K562 (cell line): ENCODE data around the gene MGAT5. TPM values are rescaled to one million over a fixed set of nuclear protein-coding genes. Genes with fewer than 3 reads are reported as not detected.

Experiments
- ATAC-seq: fragments of 200-7000 bp; cut with Tn5 transposase; 3 replicates; pipeline ENCODE4 v1.9.1; 2020; ENCODE audit warnings: moderate library complexity
- Bru-seq: library from RNA; stranded (reverse); fragments of 400-500 nt; gene quantifications from one replicate; lab custom pipeline; 2021; lab: Mats Ljungman, UMichigan
- BruChase-seq, 2 experiments: library from RNA; stranded (reverse); fragments of 400-500 nt; gene quantifications; one replicate each; lab custom pipeline; 2021; lab: Mats Ljungman, UMichigan
- BruUV-seq: library from RNA; stranded (reverse); fragments of 400-500 nt; replicated peaks from 2 replicates; lab custom pipeline; 2021; lab: Mats Ljungman, UMichigan
- CTCF ChIA-PET: fragments of 300-600 bp; formaldehyde crosslinking; extraction: SDS; loops from one replicate; lab custom pipeline; 2021; ENCODE audit warnings: low intra/inter-chr PET ratio; lab: Yijun Ruan, JAX
- POLR2A ChIA-PET: fragments of 300-600, 350-650 bp; sonication (Branson Sonifier 250); formaldehyde crosslinking; extraction: SDS; loops from one replicate; lab custom pipeline; 2021; ENCODE audit warnings: antibody characterized with exemption, inconsistent platforms; lab: Yijun Ruan, JAX
- DNase-seq, 4 experiments: peaks; one replicate each; pipeline versions ENCODE4 v3.0.0 to v3.0.0-alpha.2; 2011 to 2018; ENCODE audit warnings: low spot score in 3 of 4, mixed read lengths in 3 of 4; ENCODE audit errors: extremely low read depth in 1 of 4
- FAIRE-seq: peaks from 2 replicates; lab custom pipeline; 2011; peaks lifted over from hg19 to GRCh38; lab: Jason Lieb, UNC
- H2AFZ ChIP-seq: 2 replicates; pipeline ENCODE4 v1.6.0; 2011; ENCODE audit warnings: low read depth, low read length, control low read depth, inconsistent platforms
- H3K27ac ChIP-seq: fragments of 200-600 bp; 3 replicates; pipeline ENCODE4 v1.8.0; 2011; ENCODE audit warnings: low read depth, mild to moderate bottlenecking, control low read depth, inconsistent platforms, low read length, moderate library complexity, mixed read lengths; ENCODE audit errors: extremely low read depth
- H3K27me3 ChIP-seq, 2 experiments: fragments of 300-600 bp in 1 of 2; 2 replicates in 1 of 2; 3 replicates in 1 of 2; pipeline versions ENCODE4 v1.6.0 to v1.8.0; 2011; ENCODE audit warnings: inconsistent platforms in 2 of 2, low read length in 2 of 2, mild to moderate bottlenecking in 1 of 2, mixed read lengths in 1 of 2, moderate library complexity in 1 of 2; ENCODE audit not compliant: control insufficient read depth in 2 of 2, insufficient read depth in 2 of 2
- H3K36me3 ChIP-seq: fragments of 300-600 bp; 3 replicates; pipeline ENCODE4 v1.8.0; 2011; ENCODE audit warnings: mild to moderate bottlenecking, low read length, inconsistent platforms; ENCODE audit not compliant: control insufficient read depth, insufficient read depth
- H3K4me1 ChIP-seq, 2 experiments: fragments of 200-600 bp in 1 of 2; replicated peaks in 1 of 2; 2 replicates in 1 of 2; 3 replicates in 1 of 2; pipeline versions ENCODE4 v1.5.1 to v1.8.0; 2011; ENCODE audit warnings: inconsistent platforms in 2 of 2, low read length in 2 of 2, mild to moderate bottlenecking in 1 of 2, mixed read lengths in 1 of 2, moderate library complexity in 1 of 2; ENCODE audit not compliant: control insufficient read depth in 2 of 2, insufficient read depth in 2 of 2
- H3K4me2 ChIP-seq: 2 replicates; pipeline ENCODE4 v1.6.1; 2011; ENCODE audit warnings: low read length, control low read depth, inconsistent platforms, mixed read lengths; ENCODE audit not compliant: insufficient read depth
- H3K4me3 ChIP-seq: fragments of 200-600 bp; sonication (generic), shearing (Covaris generic); 2 replicates; pipeline ENCODE4 v1.5.1; 2016; ENCODE audit warnings: control low read depth, inconsistent platforms
- H3K79me2 ChIP-seq: fragments of 200-600 bp; 3 replicates; pipeline ENCODE4 v1.8.0; 2011; ENCODE audit warnings: low read length, inconsistent platforms; ENCODE audit not compliant: control insufficient read depth, insufficient read depth
- H3K9ac ChIP-seq, 2 experiments: 2 replicates each; pipeline versions ENCODE4 v1.6.0 to v1.6.1; 2011; ENCODE audit warnings: low read depth in 2 of 2, low read length in 2 of 2, control low read depth in 1 of 2, inconsistent platforms in 1 of 2, mild to moderate bottlenecking in 1 of 2, mixed read lengths in 1 of 2; ENCODE audit not compliant: insufficient read depth in 1 of 2
- H3K9me1 ChIP-seq: one replicate; pipeline ENCODE4 v1.6.0; 2011; ENCODE audit warnings: inconsistent platforms, mild to moderate bottlenecking, low read length, moderate library complexity; ENCODE audit not compliant: control insufficient read depth, insufficient read depth
- H3K9me3 ChIP-seq: replicated peaks from 2 replicates; pipeline ENCODE4 v1.5.1; 2011; ENCODE audit warnings: low read depth, low read length, inconsistent platforms; ENCODE audit not compliant: control insufficient read depth, insufficient read depth
- H4K20me1 ChIP-seq: replicated peaks from 2 replicates; pipeline ENCODE4 v1.6.1; 2011; ENCODE audit warnings: low read length, inconsistent platforms, mixed read lengths; ENCODE audit not compliant: control insufficient read depth, insufficient read depth
- CTBP1 ChIP-seq: fragments of 450-650 bp; IDR thresholded peaks from 2 replicates; pipeline ENCODE4 v1.6.1; 2016; ENCODE audit warnings: borderline replicate concordance
- POLR2A ChIP-seq: fragments of 450-650 bp; conservative IDR thresholded peaks from 2 replicates; pipeline ENCODE4 v1.6.1; 2016
- WGBS: fragments of 100-300 bp; shearing (Covaris generic); methylation state at CpG from one replicate; pipeline ENCODE4 v1.1.6; 2016; ENCODE audit warnings: low coverage, mixed read lengths; ENCODE audit not compliant: insufficient coverage; ENCODE audit errors: missing lambda C conversion rate; 5-methylcytosine and 5-hydroxymethylcytosine counted together
- in situ Hi-C: fragments of 300-500 bp; cut with MboI; formaldehyde crosslinking; loops from 4 replicates; pipeline ENCODE4 v1.15.0; 2018; ENCODE audit warnings: inconsistent platforms, mixed read lengths
- intact Hi-C: fragments of 100-400 bp; cut with micrococcal nuclease; formaldehyde crosslinking; loops from 2 replicates; pipeline ENCODE4 v1.14.2; 2022
- long read RNA-seq, 3 experiments: library from polyadenylated mRNA in 2 of 3; library from RNA in 1 of 3; unstranded in 2 of 3; stranded (forward) in 1 of 3; transcript quantifications; one replicate each; pipeline ENCODE4 v2.0.0, GENCODE V29; 2019 to 2022
- polyA minus RNA-seq, 3 experiments: library from RNA; depleted of rRNA, polyadenylated mRNA; stranded (reverse); fragments of >200 nt; gene quantifications; 2 replicates each; pipeline ENCODE4 v1.2.3, GENCODE V29; 2011
- polyA plus RNA-seq, 8 experiments: library from polyadenylated mRNA; depleted of rRNA in 4 of 8; stranded (reverse) in 5 of 8; unstranded in 3 of 8; fragments of >200 nt; fragmentation: Nextera tagmentation in 2 of 8; fragmentation: Illumina TruSeq in 1 of 8; extraction: Ambion mirVana in 2 of 8; extraction: Trizol in 1 of 8; gene quantifications; 2 replicates each; pipeline versions ENCODE4 v1.2.1 to v1.2.3, GENCODE V29; 2011 to 2014; ENCODE audit warnings: inconsistent platforms in 1 of 8, missing spikeins in 1 of 8
- total RNA-seq, 7 experiments: library from RNA; depleted of rRNA in 6 of 7; stranded (reverse); fragments of >200 nt in 6 of 7; fragmentation: Illumina TruSeq in 2 of 7; extraction: Trizol in 2 of 7; gene quantifications; 2 replicates each; pipeline versions ENCODE4 v1.2.1 to v1.2.3, GENCODE V29; 2011 to 2021; ENCODE audit warnings: low replicate concordance in 1 of 7

Gene MGAT5
- total RNA-seq (2011; cell fraction: chromatin; rRNA removed; ENCODE audit: low replicate concordance): 26.5 and 52.3 TPM in 2 replicates
- 30.8 and 33.2 TPM in 2 replicates for total RNA-seq (2011; cell fraction: nucleolus; rRNA removed)
- total RNA-seq (2011; cell fraction: nucleoplasm; rRNA removed): 24.4 and 30.8 TPM in 2 replicates
- total RNA-seq (2014; rRNA removed) (10.4 and 13.2 TPM in 2 replicates), total RNA-seq (2014; rRNA removed; fragmentation: Illumina TruSeq; extraction: Trizol) (11.6 and 14.2 TPM in 2 replicates), total RNA-seq (2015; rRNA removed; fragmentation: Illumina TruSeq; extraction: Trizol) (10.9 and 11.6 TPM in 2 replicates), total RNA-seq (2021) (18.6 and 22.6 TPM in 2 replicates), polyA plus RNA-seq (2011; rRNA removed) (8.2 and 8.3 TPM in 2 replicates), polyA plus RNA-seq (2014; fragmentation: Illumina TruSeq; extraction: Trizol) (10.1 and 11.1 TPM in 2 replicates), polyA plus RNA-seq (2014; fragmentation: Nextera tagmentation; extraction: Ambion mirVana) (1 to 10 TPM; 1.6 to 2.1 TPM), polyA plus RNA-seq (2014; rRNA removed) (5.6 and 7.3 TPM in 2 replicates), polyA minus RNA-seq (2011; rRNA and poly(A)+ RNA removed) (30.6 and 54.6 TPM in 2 replicates), Bru-seq, nascent RNA (percentile 62 among the genes with signal in this experiment), BruChase-seq, experiment 1, labeled RNA remaining after a 2-hour chase (percentile 68 among the genes with signal in this experiment), BruChase-seq, experiment 2, labeled RNA remaining after a 6-hour chase (percentile 66 among the genes with signal in this experiment)
- polyA plus RNA-seq (2011; cell fraction: cytosol; rRNA removed): 4.6 and 11.8 TPM in 2 replicates
- 9.4 and 11.3 TPM in 2 replicates for polyA plus RNA-seq (2011; cell fraction: nucleus; rRNA removed)
- polyA plus RNA-seq (2012): 12.7 and 17.8 TPM in 2 replicates
- 13.0 and 14.3 TPM in 2 replicates for polyA minus RNA-seq (2011; cell fraction: cytosol; rRNA and poly(A)+ RNA removed)
- 21.1 and 52.9 TPM in 2 replicates for polyA minus RNA-seq (2011; cell fraction: nucleus; rRNA and poly(A)+ RNA removed)
- long read RNA-seq, experiment 1, partial matches to known transcripts: 0 of 21 reads
- long read RNA-seq, experiment 1, other reads (novel, unspliced or antisense): 21 of 21 reads
- long read RNA-seq, experiment 2, partial matches to known transcripts: 2 of 12 reads
- long read RNA-seq, experiment 2, other reads (novel, unspliced or antisense): 10 of 12 reads
- long read RNA-seq, experiment 3, partial matches to known transcripts: 0 of 1 reads
- long read RNA-seq, experiment 3, other reads (novel, unspliced or antisense): 1 of 1 reads

GRCh38 chr2:134253804-134254203 lies at the start of gene MGAT5:
TSS of gene MGAT5 (plus strand) at chr2:134254072. CDS start at chr2:134254404, 332 bp downstream.
- FAIRE-seq: no peak
- no peak within 1 kb of the TSS for H3K27ac ChIP-seq
- no peak within 1 kb of the TSS for H3K4me2 ChIP-seq
- no TSS peak for BruUV-seq
- intact Hi-C loops: no loop called here
- CTCF ChIA-PET: no interaction called here
- POLR2A ChIA-PET: no interaction called here
- TF ChIP-seq POLR2A: no peak
- TF ChIP-seq CTBP1: peak; percentile 27; the same call in 1 of the 2 replicates
- no peaks in the 10 kb centered on the region for H3K79me2 ChIP-seq
- H3K4me1 ChIP-seq: no peaks in the 10 kb centered on the region; a peak in 1 of 5 replicates
- no peak within 1 kb of the TSS for H2AFZ ChIP-seq
- in situ Hi-C loops: no loop called here
- H3K36me3 ChIP-seq: no peaks in the 10 kb centered on the region
- no peak for DNase-seq
- no peak for ATAC-seq
- no peaks in the 10 kb centered on the region for H3K27me3 ChIP-seq
- no peaks in the 10 kb centered on the region; the same call in 1 of the 2 replicates for H4K20me1 ChIP-seq
- 15% methylated on average over 4 of the region's 4 CpGs for WGBS
- H3K9me1 ChIP-seq: no peaks in the 10 kb centered on the region
- H3K9me3 ChIP-seq: no peaks in the 10 kb centered on the region
- H3K4me3 ChIP-seq: no peak within 1 kb of the TSS
- H3K9ac ChIP-seq: no peak within 1 kb of the TSS
